ENCODE measurements around the gene PLXNA4.

The PLXNA4 gene

DNA sequence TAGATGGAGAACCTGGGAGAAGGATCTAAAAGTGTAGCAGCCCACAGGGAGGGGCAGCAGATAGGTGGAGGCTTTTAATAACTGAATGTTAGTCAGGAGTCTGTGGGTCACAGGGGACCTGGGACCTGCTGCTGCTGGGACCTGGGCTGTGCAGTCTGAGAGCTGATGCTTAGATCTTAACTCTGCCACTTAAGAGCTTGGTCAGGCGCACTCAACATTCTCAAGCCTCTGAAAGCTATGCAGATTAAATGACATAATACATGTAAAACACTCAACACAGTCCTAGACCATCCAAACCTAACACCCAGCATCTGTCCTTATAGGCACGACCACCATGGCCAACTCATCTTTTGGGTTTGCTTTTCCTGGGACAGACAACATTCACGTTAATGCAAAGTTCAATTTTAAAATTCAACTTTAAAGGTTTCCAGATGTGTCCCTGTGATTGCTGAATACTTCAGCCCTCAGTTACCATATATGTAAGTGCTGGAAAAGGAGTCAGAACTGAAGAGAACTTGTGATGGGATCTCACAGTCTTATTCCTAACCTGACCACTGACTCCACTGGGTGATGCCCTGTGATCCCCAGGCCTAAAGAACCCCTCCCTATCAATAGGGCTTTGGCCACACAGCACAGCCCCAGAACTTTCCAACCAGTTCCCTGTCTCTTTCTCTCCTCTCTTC, 321.0 kb downstream of the PLXNA4 start:
- no peak for DNase-seq

DNA sequence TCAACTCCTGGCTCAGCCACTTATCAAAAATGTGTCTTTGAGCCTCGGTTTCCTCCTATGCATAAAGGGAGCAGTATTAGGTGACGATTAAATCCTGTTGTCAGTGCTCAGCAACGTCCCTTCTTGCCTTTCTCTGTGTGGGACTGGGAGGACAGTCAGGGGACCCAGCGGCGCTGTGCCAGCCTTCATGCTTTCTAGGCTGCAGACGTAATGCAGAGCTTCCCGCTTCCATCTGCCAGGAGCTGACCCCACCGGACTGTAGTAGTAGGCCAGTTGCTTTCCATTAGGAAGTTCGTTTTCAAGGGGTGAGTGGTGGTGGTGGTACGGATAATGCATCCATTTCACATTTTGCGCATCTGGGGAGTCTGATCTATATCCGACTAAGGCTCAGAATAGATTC, 321.8 kb downstream of the PLXNA4 start:
- no peak for DNase-seq

DNA sequence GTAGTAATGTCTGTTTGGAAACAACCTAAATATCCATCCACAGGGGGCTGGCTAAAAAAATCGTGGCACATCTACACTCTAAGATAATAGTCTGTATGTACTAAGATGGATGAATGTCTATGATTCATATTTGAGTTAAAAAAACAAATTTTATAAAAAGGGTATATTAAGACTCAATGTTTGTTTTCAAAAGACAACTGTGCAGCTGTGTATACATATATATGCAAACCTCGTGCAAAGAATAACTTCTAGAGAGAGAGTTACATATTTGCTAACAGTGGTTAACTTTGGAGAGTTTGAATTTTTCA, 323.5 kb downstream of the PLXNA4 start:
- no peak for DNase-seq

DNA sequence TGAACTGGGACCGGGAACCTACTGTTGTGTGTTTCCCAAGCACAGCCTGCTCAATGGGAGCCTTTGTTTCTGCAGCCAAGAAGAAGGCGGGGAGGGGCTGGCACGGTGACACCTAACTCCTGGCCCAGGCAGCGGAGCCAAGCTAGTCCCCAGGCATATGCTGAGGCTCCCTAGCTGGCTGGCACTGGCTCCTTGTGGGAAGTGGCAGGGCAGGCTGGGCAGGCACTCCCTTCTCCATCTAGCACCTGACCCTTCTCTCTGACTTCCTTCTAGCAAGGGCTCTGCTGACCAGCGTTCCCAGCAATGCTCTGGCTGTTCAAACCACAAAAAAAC, 325.0 kb downstream of the PLXNA4 start:
- no peak for DNase-seq

DNA sequence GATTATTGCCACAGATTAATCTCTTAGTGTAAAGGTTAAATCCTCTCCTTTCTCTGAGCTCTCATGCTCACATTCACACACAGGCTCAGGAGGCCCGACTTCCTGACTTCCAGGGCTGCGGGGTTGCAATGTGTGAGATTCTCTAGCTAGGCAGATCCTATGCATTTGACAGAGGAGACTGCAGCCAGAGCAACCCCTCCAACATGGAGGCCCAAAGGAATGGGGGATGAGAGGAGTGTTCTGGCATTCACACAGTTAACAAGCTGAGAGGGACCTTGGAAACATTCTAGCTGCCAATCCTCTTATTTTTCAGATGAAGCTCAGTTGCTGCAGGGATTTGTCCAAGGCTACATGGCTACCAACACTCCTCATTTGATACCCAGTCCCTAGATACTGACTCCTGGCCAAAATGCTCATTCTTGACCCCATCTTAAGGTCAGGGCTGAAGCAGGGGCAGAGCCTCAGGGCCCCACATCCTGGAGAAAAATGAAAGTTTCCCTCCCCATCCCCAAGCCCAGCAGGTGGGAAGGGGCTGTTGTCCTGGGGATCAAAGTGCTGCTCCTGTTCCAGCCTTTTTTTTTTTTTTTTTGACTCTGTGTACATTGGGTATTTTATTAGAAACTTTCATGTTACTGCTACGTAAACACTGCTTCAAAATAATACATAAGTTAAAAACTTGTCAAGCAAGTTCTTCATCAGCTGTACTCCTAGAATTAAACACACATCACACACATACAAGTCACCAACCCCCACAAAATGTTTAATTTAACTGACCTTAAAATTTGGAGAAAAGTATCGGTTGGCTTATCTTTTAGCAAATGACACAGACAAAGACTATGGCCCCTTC, 325.6 kb downstream of the PLXNA4 start:
- DNase-seq, result no peak

DNA sequence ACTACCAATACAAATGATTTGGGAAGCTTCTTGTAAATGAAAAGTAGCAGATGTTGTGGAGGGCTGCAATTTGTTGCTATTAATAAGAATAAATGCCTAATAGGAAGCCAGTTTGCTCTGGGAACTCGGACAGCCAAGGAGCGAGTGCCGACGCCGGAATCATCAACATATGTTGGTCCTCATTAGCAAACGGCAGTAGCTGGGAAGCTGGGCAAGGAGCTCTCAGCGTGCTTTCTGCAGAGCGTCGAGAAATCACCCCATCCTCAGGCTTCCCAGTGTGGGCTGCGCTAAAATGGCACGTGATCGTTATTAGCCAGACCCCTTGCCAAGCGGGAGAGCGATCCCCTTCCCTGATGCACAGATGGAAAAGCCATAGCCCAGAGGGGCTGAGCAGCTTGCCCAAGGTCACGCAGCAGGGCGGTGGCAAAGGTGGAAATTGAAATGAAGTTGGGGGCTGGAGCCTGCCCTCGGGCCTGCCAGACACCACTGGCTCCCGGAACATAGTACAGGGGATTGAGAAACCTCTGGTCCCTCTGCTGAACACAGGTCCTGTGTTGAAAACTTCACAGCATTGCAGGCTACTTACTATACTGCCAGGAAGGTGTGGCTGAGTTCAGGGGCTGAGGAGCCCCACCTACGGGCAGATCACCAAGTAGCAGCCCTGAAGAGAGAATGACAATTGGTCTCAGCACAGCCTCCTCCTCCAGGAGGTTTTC, 326.9 kb downstream of the PLXNA4 start:
- no peak for DNase-seq

DNA sequence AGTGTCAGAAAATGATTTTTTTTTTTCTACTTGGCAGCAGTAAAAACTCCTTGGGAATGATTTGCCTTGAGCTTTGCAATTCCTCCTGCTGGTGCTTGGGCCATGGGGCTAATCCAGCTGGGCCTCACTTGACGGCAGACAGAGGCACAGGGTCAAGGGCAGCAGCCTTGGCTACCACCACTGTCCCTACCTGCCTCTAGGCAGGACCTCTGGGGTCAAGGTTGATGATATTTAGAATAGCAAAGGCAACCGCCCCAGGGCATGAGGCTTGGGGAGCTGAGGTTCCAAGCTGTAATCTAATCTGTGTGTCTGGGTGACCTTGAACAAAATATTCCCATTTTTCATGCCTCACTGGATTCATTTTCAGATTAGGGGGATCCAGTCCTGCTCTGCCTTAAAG, 327.4 kb downstream of the PLXNA4 start:
- DNase-seq, result no peak

DNA sequence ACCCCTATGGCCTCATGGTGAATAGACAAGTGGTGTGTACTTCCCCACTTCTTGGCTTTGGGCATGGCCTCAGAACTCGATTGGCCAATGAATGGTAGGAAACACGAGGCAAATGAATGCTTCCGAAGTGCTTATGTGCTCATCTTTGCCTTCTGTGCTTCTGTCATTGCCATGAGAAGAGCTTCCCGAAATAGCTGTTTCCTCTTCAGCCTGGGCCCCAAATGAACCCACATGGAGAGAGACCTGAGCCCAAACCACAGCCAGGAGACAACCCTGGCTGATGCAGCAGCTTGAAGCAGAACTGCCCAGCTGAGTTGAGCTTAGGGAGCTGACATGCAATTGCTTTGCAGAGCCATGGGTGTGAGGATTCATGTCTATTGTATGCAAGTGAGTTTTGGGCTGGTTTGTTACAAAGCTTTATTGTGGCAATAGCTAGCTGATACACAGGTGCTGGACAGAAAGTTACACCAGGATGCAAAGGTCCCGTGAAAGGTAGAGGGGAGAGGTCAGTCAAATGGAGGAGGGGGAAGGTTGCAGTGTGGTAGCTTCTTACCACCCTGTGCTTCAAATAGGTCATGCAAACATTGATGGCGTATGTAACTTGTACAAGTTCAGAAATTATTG, 328.2 kb downstream of the PLXNA4 start:
- DNase-seq, result no peak

DNA sequence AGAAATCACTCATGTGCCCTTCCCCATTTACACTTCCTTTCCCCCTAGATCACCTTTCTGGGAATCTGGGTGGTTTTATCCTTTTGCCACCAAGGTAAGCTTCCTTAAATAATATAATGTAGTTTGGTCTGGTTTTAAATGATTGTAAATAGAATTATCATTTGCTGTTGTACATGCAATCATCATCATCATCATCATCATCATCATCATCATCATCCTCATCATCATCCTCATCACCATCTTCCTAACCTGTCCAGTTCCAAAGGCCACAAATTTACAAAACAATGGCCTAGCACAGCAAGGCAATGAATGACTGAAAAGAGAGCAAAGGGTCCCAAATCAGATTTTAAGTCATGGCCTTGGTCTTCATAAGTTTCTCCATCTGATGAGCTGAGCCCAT, 329.7 kb downstream of the PLXNA4 start:
- no peak for DNase-seq

DNA sequence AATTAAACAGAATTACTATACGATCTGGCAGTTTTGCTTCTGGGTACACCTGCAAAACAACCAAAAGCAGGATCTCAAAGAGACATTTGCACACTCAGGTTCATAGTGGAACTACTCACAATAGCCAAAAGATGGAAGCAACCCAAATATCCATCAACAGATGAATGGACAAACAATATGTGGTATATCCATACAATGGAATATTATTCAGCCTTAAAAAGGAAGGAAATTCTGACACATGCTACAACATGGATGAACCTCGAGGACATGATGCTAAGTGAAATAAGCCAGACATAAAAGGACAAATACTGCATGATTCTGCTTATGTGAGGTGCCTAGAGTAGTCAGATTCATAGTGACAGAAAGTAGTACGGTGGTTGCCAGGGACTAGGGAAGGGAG, 330.7 kb downstream of the PLXNA4 start:
- no peak for DNase-seq

DNA sequence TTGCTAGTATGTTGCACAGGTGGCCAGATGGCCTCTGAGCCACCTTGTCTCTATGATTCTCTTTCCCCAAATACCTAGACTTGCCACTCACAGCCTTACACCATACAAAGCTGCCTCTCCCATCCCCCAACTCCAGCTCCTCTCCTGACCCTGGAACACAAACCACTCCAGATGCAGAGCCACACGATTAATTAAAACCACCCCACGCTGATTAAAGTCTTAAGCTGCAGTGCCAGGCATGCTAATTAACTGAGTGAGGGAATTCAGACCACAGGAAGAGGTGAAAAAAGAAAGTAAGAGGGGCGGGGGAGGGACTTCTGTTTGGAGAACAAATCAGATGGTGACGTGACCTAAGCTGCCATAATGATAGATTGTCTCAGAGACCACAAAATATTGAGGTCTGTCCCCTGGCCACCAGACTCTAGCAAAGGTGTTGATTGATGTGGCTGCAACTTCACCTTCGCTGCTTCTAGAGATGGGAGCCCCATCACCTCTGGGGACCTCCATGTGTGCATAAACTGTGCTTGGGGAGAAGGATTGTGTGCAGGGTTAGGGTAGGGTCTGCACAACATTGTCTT, 331.3 kb downstream of the PLXNA4 start:
- no peak for DNase-seq

DNA sequence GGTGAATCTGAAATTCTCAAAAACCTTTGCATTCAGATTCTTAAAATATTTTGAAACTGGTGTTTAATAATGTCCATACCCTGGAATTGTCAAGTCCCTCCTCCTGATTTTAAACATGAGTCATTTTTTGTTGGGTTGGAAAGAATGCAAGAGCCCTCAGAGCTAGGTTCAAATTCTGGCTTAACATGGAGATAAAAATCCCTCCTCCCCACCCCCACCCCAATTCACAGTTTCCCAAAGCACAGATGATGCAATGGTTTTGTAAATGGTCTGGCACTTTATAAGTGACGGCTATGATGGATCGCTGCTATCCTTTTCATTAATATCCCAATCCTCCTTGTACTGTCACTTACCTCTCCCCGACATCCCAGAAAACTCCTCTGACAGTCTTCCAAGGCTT, 332.8 kb downstream of the PLXNA4 start:
- DNase-seq, result no peak

DNA sequence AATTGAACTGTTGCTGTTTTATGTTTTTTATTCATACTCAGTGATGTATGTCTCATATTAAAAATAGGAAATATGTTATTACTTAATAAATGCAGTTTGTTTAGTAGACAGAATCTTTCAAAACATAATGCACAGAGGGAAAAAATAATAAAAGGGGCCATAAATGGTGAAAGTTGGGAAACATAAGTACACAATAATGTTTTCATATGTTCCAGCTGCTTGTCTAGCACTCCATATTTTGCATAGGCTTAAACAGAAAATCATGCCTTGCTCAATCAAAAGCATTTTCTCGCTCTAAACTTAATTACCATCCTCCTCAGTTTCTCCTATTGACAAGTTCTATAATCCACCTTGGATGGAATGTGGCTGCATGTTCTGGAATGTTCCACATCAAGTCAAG, 333.2 kb downstream of the PLXNA4 start:
- no peak for DNase-seq

DNA sequence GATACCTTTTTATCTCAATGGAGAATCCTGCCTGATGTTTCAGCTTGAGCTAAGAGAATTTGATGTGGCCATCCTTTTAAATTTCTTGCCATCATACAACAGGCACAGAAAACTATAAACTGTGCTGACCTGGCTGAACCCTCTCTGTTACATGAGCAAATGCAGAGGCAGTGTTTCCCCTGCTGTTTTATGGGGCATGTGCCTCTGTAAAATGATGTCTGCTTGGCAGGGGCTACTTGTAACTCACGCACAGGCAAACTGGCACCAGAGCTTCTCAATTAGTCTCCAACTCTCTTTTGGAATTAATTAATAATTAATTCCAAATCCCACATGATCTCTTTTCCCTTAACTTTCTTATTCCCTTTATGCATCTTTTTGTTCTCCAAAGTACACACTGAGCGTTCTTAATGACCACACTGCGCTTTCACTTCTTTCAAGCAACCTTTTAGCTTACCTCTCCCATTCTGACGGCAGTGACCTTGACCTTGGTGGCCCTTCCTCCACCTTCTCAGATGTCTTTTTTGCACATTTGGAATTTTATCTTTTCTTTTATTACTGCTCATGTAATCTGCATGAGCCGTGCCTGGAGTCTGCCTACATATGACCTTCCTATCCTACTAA, 334.0 kb downstream of the PLXNA4 start:
- DNase-seq, result no peak

DNA sequence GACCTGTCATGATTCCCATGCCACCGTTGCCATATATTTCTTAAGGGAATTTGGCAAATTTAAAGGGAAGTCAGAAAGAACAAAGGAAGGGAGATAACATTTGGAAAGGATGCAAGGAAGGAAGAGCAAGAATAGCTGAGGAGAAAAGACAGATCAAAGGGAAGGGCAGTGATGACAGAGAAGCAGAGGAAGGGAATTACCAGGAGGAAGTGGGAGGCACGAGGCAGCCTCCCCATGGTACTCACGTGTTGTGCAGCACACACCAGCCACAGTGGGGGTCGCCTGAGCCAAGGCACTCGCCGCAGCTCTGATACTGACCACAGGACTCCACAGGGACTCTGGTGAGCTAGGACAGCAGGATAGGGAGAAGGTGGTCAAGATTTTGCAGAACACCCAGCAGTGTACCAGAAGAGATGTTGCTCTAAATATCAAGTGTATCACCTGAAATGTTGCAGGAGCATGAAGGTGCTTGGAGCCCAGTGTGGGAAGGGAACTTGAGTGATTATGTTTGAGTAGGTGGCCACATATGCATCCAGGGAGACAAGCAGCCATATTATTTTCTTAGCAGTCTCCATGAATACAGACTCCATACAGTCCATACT, 335.3 kb downstream of the PLXNA4 start:
- DNase-seq, result no peak

DNA sequence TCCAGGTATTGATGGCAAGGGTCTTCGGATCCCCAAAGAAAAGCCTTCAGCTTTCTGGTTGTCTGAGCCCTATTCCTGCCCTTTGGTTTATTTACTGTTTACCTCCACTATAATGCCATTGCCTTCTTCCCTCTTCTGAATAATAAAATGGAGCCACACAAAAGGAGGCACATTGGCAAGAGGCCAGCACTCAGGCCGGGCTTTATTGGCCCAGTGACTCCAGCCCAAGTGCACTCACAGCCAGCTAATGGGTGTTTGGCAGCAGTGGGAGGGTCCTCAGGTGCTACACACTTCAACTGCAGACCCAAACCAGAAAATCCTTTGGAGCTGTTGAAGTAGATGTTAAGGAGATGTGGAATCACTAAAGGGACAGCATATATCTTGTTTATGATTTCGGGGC, 336.0 kb downstream of the PLXNA4 start:
- DNase-seq, result no peak

DNA sequence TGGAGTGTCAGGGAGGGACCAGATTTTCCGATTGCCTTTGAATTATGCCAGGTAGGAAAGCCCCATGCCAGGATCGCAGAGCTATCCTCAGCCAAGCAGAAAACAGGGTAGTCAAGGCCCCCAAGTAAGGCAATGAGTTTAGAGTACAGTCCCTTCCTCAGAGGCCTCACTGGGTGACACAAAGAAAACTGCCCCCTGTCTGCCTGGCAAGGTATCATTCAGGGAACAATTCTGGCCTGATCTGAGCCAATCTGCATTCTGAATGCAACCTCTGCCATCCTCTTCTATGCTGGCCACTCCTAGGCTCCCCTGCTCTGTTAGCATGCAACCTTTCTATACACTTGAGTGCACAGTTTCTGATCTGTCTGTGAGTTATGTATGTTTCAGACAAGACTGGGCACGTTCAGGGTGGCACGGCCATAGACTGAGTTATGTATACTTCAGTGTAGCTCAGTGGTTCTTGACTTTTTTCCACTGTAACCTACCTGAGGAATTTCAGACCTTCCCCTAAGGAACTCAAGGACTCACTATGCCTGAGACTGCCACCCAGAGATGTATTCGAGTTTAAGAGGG, 336.8 kb downstream of the PLXNA4 start:
- no peak for DNase-seq

DNA sequence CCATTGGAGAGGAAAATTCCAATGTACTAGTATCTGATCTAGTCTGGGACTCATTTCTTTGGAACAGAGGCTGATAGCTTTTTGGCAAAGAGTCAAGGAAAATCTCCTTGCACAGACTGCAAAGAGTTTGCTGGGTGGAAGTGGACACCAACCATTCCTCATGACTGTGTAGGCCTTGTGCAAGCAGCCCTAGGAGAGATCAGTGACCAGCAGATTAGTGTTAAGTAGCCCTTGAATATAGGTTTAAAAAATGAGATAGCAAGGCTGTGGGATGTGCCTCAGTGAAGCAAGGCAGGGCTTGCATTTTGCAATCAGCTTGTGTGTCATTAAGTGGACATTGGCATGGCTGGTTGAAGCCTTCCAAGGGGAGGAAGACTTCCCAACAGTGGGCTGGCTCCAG, 341.6 kb downstream of the PLXNA4 start:
- DNase-seq, result no peak

DNA sequence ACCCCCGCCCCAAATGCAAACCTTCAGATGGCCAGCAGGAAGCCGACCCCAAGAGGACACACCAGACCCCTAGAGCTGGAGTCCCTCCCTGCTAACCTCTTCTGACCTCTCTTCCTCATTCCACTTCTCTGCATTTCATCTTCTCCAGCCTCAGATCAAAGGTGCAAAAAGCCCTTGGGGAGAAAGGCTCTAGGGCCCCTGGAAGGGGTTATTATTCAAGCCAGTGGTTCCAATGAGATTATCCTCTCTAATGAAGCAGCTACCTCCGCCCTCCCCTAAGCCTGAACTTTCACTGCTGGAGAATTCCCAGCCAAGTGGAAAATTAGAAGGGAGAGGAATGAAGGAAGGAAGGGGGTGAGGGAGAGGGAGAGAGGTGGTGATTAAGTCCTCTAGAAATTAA, 343.9 kb downstream of the PLXNA4 start:
- DNase-seq, result no peak

DNA sequence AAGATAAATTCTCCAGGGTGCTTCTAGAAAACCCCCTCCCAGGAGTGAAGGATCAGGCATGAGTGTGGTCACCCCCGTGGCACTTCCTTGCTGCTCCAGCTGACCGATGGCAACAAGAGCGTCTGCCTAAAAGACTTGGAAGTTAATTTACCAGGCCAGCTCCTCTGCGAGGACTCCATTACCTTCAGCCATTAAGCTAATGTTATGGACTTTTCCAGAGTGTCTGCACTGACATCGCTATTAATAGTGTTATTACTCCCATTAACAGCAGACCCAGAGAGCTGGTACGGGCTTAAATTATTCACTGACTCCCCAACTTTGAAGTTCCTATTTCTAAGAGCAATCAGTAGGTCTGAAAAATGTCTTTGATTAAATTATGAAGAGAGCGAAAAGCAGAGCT, 345.8 kb downstream of the PLXNA4 start:
- no peak for DNase-seq

DNA sequence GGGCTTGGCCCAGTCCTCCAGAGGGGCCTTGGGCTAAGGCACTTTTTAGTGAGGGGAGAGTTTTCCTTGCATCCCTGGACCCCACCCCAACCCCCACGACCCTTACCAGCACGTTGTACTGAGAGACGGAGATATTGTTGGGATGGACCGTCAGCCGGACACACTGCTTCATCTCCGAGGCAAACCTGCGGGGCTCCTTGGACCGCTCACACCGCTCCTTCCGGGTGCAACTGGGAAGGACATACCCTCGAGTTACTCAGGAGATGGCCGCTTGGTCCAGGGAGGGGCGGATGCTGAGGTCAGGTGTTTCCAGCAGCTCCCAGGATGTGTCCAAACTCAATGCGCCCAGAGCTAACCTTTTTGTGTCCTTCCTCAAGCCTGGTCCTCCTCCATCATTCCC, 348.0 kb downstream of the PLXNA4 start:
- DNase-seq, result no peak

DNA sequence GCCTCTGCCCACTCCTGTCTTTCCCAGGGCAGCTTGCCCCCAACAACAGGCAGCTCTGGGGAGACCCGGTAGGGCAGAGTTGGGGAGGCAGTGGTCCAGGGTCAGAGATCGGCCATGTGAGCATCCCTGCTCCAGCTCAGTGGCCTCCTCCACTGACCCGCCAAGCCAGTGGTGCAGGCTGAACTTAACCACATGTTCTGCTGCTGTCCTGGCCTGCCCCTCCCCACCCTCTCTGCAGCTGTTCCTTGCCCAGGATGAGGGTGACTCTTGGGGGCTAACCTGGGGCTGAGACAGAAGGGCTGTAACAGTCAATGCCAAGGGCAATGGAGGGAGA, 349.3 kb downstream of the PLXNA4 start:
- DNase-seq, result no peak
